IPS-15b (cell line): ENCODE data around the gene PSAP.

Experiments
- H3K27me3 ChIP-seq: one replicate; pipeline ENCODE4 v1.6.1; 2013; ENCODE audit warnings: low read length; ENCODE audit not compliant: control insufficient read depth, insufficient read depth
- H3K36me3 ChIP-seq: one replicate; pipeline ENCODE4 v1.6.1; 2013; ENCODE audit warnings: low read length; ENCODE audit not compliant: control insufficient read depth, insufficient read depth
- H3K4me1 ChIP-seq: one replicate; pipeline ENCODE4 v1.6.1; 2013; ENCODE audit warnings: mild to moderate bottlenecking, low read length; ENCODE audit not compliant: control insufficient read depth, insufficient read depth
- H3K4me3 ChIP-seq: one replicate; pipeline ENCODE4 v1.5.1; 2013; ENCODE audit warnings: low read depth, low read length
- H3K9ac ChIP-seq: one replicate; pipeline ENCODE4 v1.6.1; 2013; ENCODE audit warnings: low read depth, mild to moderate bottlenecking, low read length
- H3K9me3 ChIP-seq: one replicate; pipeline ENCODE4 v1.6.1; 2013; ENCODE audit warnings: mild to moderate bottlenecking, low read length; ENCODE audit not compliant: control insufficient read depth, insufficient read depth

The PSAP gene

DNA sequence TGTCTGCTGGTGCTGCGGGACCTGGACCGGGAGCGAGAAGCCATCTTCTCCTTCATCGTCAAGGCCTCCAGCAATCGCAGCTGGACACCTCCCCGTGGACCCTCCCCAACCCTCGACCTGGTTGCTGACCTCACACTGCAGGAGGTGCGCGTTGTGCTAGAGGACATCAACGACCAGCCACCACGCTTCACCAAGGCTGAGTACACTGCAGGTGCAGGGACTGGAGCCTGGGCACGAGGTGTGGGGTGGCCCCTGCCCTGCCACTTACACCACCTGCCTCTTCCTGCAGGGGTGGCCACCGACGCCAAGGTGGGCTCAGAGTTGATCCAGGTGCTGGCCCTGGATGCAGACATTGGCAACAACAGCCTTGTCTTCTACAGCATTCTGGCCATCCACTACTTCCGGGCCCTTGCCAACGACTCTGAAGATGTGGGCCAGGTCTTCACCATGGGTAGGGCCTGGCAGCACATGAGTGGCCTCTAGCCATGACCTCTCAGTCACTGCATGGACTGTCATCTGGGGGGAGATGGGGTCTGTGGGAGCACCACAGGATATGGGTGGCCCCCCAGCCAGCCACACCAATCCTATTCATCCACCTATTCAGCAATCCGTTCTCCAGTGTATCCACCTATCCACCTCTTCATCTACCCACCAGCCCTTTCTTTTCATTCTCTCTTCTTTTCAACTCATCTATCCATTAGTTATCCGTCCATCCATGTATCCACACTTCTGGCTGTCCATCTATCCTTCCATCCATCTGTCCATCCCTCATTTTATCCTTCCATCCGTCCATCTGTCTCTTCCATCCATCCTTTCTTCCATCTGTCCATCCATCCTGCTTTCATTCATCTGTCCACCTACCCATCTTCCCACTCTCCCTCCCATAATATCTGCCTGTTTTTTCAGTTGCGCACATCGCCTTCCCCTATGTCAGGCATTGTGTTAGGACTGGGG, 43.2 kb downstream of the PSAP start:
- H3K4me1 ChIP-seq: peaks cover 3% of the 10 kb centered on the region
- peaks cover 15% of the 10 kb centered on the region for H3K27me3 ChIP-seq
- H3K4me3 ChIP-seq: no peak overlapping the region
- no peak overlapping the region for H3K9ac ChIP-seq
- peaks cover 3% of the 10 kb centered on the region for H3K36me3 ChIP-seq
- no peaks in the 10 kb centered on the region for H3K9me3 ChIP-seq

DNA sequence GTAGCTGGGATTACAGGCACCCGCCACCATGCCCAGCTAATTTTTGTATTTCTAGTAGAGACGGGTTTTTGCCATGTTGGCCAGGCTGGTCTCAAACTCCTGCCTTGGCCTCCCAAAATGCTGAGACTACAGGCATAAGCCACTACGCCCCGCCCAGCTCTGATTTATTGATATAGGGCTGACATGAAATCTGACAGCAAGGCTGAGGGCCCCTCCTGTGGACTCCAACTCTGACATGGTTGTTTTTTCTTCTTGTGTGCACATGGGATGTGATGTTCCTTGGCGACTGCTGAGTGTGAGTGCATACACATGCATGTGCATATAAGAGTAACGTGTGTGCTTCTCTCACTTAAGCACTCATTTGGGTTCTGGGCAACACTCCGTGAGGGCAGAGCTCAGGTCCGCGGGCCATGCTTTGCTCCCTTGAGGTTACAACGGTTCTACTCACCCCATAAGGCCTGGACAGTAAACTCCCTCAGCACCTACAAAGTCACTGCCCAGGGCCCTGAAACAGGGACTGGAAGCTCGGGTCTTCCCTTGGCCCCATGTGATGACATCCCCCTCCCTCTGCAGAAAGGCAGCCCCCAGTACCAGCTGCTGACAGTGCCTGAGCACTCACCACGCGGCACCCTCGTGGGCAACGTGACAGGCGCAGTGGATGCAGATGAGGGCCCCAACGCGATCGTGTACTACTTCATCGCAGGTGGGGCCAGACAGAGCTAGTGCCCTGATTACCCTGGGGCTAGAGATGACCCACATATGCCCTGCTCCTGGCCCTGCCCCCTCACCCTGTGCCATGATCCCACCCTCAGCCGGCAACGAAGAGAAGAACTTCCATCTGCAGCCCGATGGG, 44.1 kb downstream of the PSAP start:
- Histone ChIP-seq H3K4me3 (no peak overlapping the region), H3K9ac (no peak overlapping the region), H3K4me1 (peaks cover 3% of the 10 kb centered on the region), H3K27me3 (peaks cover 15% of the 10 kb centered on the region), H3K9me3 (no peaks in the 10 kb centered on the region), H3K36me3 (peaks cover 3% of the 10 kb centered on the region)

DNA sequence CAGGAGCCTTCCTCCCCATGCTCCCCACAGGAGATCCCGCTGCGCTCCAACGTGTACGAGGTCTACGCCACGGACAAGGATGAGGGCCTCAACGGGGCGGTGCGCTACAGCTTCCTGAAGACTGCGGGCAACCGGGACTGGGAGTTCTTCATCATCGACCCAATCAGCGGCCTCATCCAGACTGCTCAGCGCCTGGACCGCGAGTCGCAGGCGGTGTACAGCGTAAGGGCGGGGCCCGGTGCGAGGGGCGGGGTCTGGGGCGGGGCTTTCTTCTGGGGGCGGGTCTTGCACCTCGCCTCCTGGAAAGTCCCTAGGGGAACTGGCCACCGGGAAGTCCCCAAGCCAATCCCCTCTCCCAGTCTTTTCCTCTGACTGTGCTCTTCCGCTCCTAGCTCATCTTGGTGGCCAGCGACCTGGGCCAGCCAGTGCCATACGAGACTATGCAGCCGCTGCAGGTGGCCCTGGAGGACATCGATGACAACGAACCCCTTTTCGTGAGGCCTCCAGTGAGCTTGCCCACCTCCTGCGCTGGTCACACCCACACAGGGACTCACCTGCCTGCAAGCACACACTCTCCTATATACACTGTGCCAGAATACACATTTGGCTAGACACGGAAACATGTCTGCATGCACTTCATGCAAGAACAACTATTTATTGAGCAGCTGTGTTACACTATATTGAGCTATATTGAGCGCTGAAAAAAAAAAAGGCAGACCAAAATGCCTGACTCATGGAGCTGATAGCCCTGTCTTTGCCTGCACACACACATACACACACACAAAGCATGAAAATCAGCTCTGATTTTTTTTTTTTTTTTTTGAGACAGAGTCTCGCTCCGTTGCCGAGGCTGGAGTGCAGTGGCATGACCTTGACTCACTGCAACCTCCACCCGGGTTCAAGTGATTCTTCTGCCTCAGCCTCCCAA, 45.0 kb downstream of the PSAP start:
- Histone ChIP-seq H3K27me3 (peaks cover 15% of the 10 kb centered on the region), H3K4me1 (peaks cover 3% of the 10 kb centered on the region), H3K9ac (no peak overlapping the region), H3K9me3 (no peaks in the 10 kb centered on the region), H3K36me3 (peaks cover 3% of the 10 kb centered on the region), H3K4me3 (peak overlapping the region; percentile 55)

DNA sequence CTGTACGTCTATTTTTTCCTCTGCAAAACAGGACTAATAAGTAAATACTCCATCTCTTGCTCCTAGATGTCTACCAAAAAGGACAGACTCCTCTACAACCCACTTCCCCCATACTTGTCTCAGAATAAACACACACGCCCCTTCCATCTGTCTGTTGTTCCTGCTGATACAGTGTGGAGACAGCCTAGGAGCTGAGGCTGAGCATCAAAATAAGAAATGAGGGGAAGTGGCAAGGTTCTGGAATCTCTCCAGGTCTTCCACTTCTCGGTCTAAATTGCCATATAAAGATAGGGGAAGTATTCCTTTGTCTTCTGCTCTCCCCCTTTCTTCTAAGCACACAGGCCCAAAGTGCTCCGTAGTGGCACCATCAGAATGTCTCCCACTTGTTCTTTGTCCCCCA, 47.0 kb downstream of the PSAP start:
- Histone ChIP-seq H3K9ac (no peak overlapping the region), H3K36me3 (no peaks in the 10 kb centered on the region), H3K27me3 (peaks cover 15% of the 10 kb centered on the region), H3K4me3 (no peak overlapping the region), H3K4me1 (peaks cover 3% of the 10 kb centered on the region), H3K9me3 (no peaks in the 10 kb centered on the region)

DNA sequence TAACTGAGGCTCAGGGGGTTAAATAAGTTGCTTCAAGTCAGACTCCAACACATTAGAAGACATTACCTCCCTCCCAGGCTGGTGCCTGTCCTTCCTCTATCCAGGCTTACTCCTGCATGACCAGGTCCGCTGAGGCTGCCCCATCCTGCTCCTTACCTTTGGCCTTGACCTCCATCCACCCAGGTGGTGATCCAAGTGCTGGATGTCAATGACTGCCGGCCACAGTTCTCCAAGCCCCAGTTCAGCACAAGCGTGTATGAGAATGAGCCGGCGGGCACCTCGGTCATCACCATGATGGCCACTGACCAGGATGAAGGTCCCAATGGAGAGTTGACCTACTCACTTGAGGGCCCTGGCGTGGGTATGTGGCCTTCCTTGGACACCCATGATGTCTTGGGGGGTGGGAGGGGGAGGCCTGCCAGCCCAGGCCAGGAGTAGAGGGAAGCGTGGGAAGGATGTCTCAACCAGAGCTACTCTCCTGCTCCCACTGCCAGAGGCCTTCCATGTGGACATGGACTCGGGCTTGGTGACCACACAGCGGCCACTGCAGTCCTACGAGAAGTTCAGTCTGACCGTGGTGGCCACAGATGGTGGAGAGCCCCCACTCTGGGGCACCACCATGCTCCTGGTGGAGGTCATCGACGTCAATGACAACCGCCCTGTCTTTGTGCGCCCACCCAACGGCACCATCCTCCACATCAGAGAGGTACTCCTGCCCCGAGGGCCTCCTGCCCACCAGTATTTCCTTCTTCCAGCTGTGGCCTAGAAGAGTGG, 48.1 kb downstream of the PSAP start:
- no peaks in the 10 kb centered on the region for H3K9me3 ChIP-seq
- H3K9ac ChIP-seq: no peak overlapping the region
- H3K36me3 ChIP-seq: no peaks in the 10 kb centered on the region
- peaks cover 3% of the 10 kb centered on the region for H3K4me1 ChIP-seq
- H3K4me3 ChIP-seq: no peak overlapping the region
- H3K27me3 ChIP-seq: peaks cover 15% of the 10 kb centered on the region

DNA sequence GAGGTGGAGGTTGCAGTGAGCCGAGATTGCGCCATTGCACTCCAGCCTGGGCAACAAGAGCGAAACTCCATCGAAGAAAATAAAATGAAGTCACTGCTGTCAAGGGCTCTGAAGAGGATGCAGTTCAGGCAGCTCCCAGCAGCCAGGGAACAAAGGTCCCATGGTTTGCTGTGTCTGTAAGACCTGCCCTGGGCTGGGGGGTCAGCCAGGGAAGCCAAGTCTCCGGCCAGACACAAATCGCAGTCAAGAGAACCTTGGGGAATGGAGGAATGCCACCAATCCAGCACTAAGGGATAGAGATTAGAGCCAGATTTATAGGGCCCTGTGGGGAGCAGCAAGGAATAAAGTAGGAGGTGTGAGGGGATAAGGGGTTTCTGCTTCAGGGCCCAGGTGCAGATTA, 48.8 kb downstream of the PSAP start:
- Histone ChIP-seq H3K4me3 (no peak overlapping the region), H3K36me3 (no peaks in the 10 kb centered on the region), H3K9me3 (no peaks in the 10 kb centered on the region), H3K9ac (no peak overlapping the region), H3K27me3 (peaks cover 15% of the 10 kb centered on the region), H3K4me1 (peaks cover 3% of the 10 kb centered on the region)

DNA sequence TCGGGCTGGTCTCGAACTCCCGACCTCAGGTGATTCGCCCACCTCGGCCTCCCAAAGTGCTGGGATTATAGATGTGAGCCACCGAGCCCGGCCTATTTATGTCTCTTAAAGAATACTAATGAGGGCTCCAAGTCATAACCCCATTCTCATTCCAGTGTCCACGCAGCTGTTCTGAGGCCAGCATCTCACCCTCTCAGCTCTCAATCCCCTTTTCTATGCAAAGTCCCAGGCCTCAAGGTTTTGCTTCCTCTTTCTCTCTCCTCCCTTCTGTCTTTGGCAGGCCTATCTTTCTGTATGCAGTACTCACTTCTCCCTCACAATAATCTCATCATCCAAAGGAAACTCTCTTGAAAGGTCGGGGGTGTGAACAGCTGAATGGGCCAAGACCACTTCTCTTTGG, 49.7 kb downstream of the PSAP start:
- H3K27me3 ChIP-seq: peaks cover 15% of the 10 kb centered on the region
- H3K4me3 ChIP-seq: no peak overlapping the region
- no peaks in the 10 kb centered on the region for H3K9me3 ChIP-seq
- H3K36me3 ChIP-seq: no peaks in the 10 kb centered on the region
- no peak overlapping the region for H3K9ac ChIP-seq
- peaks cover 3% of the 10 kb centered on the region for H3K4me1 ChIP-seq

DNA sequence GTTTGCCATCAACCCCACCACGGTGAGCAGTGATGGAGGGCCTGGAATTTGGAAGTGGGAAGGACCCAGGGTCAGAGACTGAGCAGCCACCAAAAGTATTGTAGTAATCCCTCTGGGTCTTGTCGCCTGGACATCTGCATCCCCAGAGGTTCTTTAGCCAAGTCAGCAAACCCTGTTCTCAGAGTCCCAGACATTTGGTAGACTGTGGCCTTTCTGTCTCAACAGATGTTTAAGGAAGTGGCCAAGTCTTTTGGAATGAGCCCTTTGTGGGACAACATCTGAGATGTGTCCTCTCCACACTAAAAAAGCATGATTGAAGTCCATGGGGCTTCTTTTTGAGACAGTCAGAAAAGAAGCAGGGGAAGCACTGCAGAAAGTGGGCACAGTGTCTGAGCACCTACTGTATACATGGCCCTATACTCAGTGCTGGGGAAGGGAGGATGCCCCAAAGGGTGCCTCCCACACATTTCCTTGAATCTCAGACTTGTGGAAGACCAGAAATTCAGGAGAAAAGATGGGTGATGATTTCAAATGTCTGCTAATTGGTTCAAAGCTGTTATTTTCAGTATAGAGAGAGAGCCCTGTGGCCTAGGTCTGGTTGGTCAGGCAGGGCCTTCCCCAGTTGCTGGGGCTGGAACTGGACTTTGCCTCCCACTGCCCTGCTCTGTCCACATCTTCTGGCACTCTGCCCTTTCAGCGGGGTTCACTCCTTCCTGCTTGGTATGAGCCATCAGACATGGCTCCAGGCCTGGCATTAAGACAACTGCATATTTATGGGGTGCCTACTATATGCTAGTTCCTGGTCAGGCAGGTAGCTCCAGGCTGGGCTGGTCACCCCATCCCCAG, 51.2 kb downstream of the PSAP start:
- H3K4me3 ChIP-seq: no peak overlapping the region
- no peak overlapping the region for H3K9ac ChIP-seq
- no peaks in the 10 kb centered on the region for H3K4me1 ChIP-seq
- H3K9me3 ChIP-seq: no peaks in the 10 kb centered on the region
- peaks cover 7% of the 10 kb centered on the region for H3K27me3 ChIP-seq
- no peaks in the 10 kb centered on the region for H3K36me3 ChIP-seq

DNA sequence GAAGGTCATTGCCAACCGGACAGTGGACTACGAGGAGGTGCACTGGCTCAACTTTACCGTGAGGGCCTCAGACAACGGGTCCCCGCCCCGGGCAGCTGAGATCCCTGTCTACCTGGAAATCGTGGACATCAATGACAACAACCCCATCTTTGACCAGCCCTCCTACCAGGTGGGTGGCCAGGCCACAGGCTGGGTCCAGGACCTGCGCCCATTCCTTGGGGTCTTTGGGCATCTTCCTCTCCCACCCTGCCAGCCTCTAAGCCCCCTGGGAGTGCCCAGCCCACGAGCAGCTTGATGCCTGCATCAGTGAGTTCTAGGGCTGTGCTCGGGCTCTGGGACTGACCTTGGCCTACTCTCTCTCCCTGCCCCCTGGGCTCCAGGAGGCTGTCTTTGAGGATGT, 51.9 kb downstream of the PSAP start:
- peaks cover under 1% of the 10 kb centered on the region for H3K27me3 ChIP-seq
- H3K9ac ChIP-seq: no peak overlapping the region
- no peaks in the 10 kb centered on the region for H3K4me1 ChIP-seq
- no peak overlapping the region for H3K4me3 ChIP-seq
- H3K9me3 ChIP-seq: no peaks in the 10 kb centered on the region
- no peaks in the 10 kb centered on the region for H3K36me3 ChIP-seq

DNA sequence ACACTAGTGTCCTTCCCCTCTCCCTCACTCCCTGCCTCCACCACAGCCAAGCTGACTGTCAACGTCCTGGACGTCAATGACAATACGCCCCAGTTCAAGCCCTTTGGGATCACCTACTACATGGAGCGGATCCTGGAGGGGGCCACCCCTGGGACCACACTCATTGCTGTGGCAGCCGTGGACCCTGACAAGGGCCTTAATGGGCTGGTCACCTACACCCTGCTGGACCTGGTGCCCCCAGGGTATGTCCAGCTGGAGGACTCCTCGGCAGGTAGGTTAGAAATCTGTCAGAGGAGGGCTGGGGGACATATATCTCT, 52.8 kb downstream of the PSAP start:
- Histone ChIP-seq H3K27me3 (no peaks in the 10 kb centered on the region), H3K4me1 (no peaks in the 10 kb centered on the region), H3K4me3 (no peak overlapping the region), H3K36me3 (no peaks in the 10 kb centered on the region), H3K9ac (no peak overlapping the region), H3K9me3 (no peaks in the 10 kb centered on the region)
